CD14-positive monocyte (primary cell): Measurements from ENCODE around the gene CHN2. TPM values are rescaled to one million over a fixed set of nuclear protein-coding genes. Genes with fewer than 3 reads are reported as not detected.

Experiments
- DNase-seq, 3 donors: peaks; one replicate each; pipeline ENCODE4 v3.0.0-alpha.2; 2011 to 2022
- H2AFZ ChIP-seq: 2 replicates; pipeline ENCODE4 v1.6.0; 2012; ENCODE audit warnings: mild to moderate bottlenecking, low read depth, low read length, inconsistent platforms; ENCODE audit not compliant: insufficient read depth, poor library complexity, severe bottlenecking
- H3K27ac ChIP-seq, 2 donors: 1 replicate in 1 of 2; 2 replicates in 1 of 2; pipeline ENCODE4 v1.5.1; 2012 to 2013; ENCODE audit warnings: low read length in 2 of 2, control low read depth in 1 of 2, inconsistent platforms in 1 of 2, low read depth in 1 of 2, mild to moderate bottlenecking in 1 of 2
- H3K27me3 ChIP-seq, 2 donors: one replicate each; pipeline versions ENCODE4 v1.6.0 to v1.6.1; 2011 to 2013; ENCODE audit warnings: low read length in 2 of 2; ENCODE audit not compliant: control insufficient read depth in 2 of 2, insufficient read depth in 2 of 2
- H3K36me3 ChIP-seq, 2 donors: replicated peaks in 1 of 2; 1 replicate in 1 of 2; 2 replicates in 1 of 2; pipeline versions ENCODE4 v1.5.1 to v1.6.1; 2012 to 2013; ENCODE audit warnings: low read length in 2 of 2, control low read depth in 1 of 2, inconsistent platforms in 1 of 2, mild to moderate bottlenecking in 1 of 2; ENCODE audit not compliant: insufficient read depth in 2 of 2, control insufficient read depth in 1 of 2
- H3K4me1 ChIP-seq, 2 donors: 1 replicate in 1 of 2; 2 replicates in 1 of 2; pipeline versions ENCODE4 v1.5.1 to v1.6.1; 2012 to 2013; ENCODE audit warnings: low read length in 2 of 2, control low read depth in 1 of 2, inconsistent platforms in 1 of 2, mild to moderate bottlenecking in 1 of 2, moderate library complexity in 1 of 2; ENCODE audit not compliant: insufficient read depth in 2 of 2, control insufficient read depth in 1 of 2
- H3K4me2 ChIP-seq: replicated peaks from 2 replicates; pipeline ENCODE3; 2012; ENCODE audit warnings: low read length, moderate library complexity, mild to moderate bottlenecking; ENCODE audit not compliant: poor library complexity, severe bottlenecking; ENCODE audit errors: extremely low read depth
- H3K4me3 ChIP-seq, 3 experiments: fragments of 200-600 bp in 1 of 3; sonication (generic) in 1 of 3; replicated peaks in 1 of 3; 1 replicate in 2 of 3; 2 replicates in 1 of 3; pipeline ENCODE4 v1.5.1; 2011 to 2013; ENCODE audit warnings: low read length in 3 of 3, mild to moderate bottlenecking in 3 of 3, control low read depth in 2 of 3, low read depth in 2 of 3, inconsistent platforms in 1 of 3, moderate library complexity in 1 of 3
- H3K79me2 ChIP-seq: 2 replicates; pipeline ENCODE4 v1.6.0; 2012; ENCODE audit warnings: mild to moderate bottlenecking, control low read depth, inconsistent platforms, low read length, moderate library complexity; ENCODE audit not compliant: insufficient read depth
- H3K9ac ChIP-seq: 2 replicates; pipeline ENCODE4 v1.6.0; 2017; ENCODE audit warnings: low read length, mild to moderate bottlenecking; ENCODE audit not compliant: insufficient read depth, poor library complexity, severe bottlenecking
- H3K9me3 ChIP-seq, 2 donors: replicated peaks in 1 of 2; 1 replicate in 1 of 2; 2 replicates in 1 of 2; pipeline versions ENCODE4 v1.5.1 to v1.6.1; 2012 to 2013; ENCODE audit warnings: low read length in 2 of 2, control low read depth in 1 of 2; ENCODE audit not compliant: control insufficient read depth in 1 of 2, insufficient read depth in 1 of 2
- H4K20me1 ChIP-seq: 2 replicates; pipeline ENCODE4 v1.6.0; 2012; ENCODE audit warnings: mild to moderate bottlenecking, low read length, control low read depth, moderate library complexity; ENCODE audit not compliant: insufficient read depth
- H3K27ac Mint-ChIP-seq, 7 donors: one replicate each; pipeline ENCODE4 v1.8.0; 2020; ENCODE audit warnings: mild to moderate bottlenecking in 7 of 7, mixed read lengths in 7 of 7, moderate library complexity in 6 of 7, inconsistent platforms in 2 of 7
- H3K27me3 Mint-ChIP-seq, 3 donors: one replicate each; pipeline ENCODE4 v1.8.0; 2021 to 2022; ENCODE audit warnings: low read depth in 3 of 3, mild to moderate bottlenecking in 3 of 3, mixed read lengths in 3 of 3, moderate library complexity in 3 of 3, inconsistent platforms in 1 of 3
- H3K36me3 Mint-ChIP-seq, 2 donors: one replicate each; pipeline ENCODE4 v1.8.0; 2020; ENCODE audit warnings: mixed read lengths in 2 of 2, inconsistent platforms in 1 of 2, mild to moderate bottlenecking in 1 of 2
- H3K4me1 Mint-ChIP-seq: one replicate; pipeline ENCODE4 v1.8.0; 2020; ENCODE audit warnings: mild to moderate bottlenecking, mixed read lengths
- H3K4me3 Mint-ChIP-seq, 2 donors: one replicate each; pipeline ENCODE4 v1.8.0; 2020; ENCODE audit warnings: mild to moderate bottlenecking in 2 of 2, mixed read lengths in 2 of 2, moderate library complexity in 1 of 2
- H3K9me3 Mint-ChIP-seq, 7 donors: one replicate each; pipeline ENCODE4 v1.8.0; 2020 to 2022; ENCODE audit warnings: mixed read lengths in 7 of 7, mild to moderate bottlenecking in 6 of 7, moderate library complexity in 6 of 7, inconsistent platforms in 2 of 7
- CTCF ChIP-seq: fragments of 200-600 bp; IDR thresholded peaks from one replicate; pipeline ENCODE4 v1.8.0; 2022; ENCODE audit warnings: antibody characterized with exemption, mild to moderate bottlenecking
- WGBS: methylation state at CpG from one replicate; pipeline ENCODE4 v1.1.5; 2013; ENCODE audit warnings: missing lambda C conversion rate; ENCODE audit not compliant: insufficient coverage; 5-methylcytosine and 5-hydroxymethylcytosine counted together
- intact Hi-C, 2 donors: fragments of 100-400 bp; cut with micrococcal nuclease; formaldehyde crosslinking; loops; one replicate each; pipeline versions ENCODE4 v1.15.0 to v1.15.1; 2023
- polyA plus RNA-seq, 3 donors: library from polyadenylated mRNA; depleted of rRNA in 1 of 3; unstranded in 2 of 3; stranded (reverse) in 1 of 3; fragments of 300-500 nt in 2 of 3; fragments of >200 nt in 1 of 3; fragmentation: Illumina TruSeq in 2 of 3; gene quantifications; 1 replicate in 2 of 3; 2 replicates in 1 of 3; pipeline ENCODE4 v1.2.3, GENCODE V29; 2012 to 2021

Gene CHN2
- polyA plus RNA-seq, 3 donors, result 26.6 to 66.5 (median 44.8) TPM

GRCh38 chr7:29329686-29330085 lies 135.1 kb downstream of the CHN2 start:
- H3K36me3 Mint-ChIP-seq, result peaks cover 30% of the 10 kb centered on the region in 2 donors
- H3K4me2 ChIP-seq, result peak overlapping the region; percentile 20
- no peaks in the 10 kb centered on the region for H3K9me3 ChIP-seq
- no peak overlapping the region for H3K9ac ChIP-seq
- DNase-seq, result no peak
- H3K4me1 Mint-ChIP-seq, result peaks cover 56% of the 10 kb centered on the region
- no peak overlapping the region for H3K27ac ChIP-seq
- no peak for TF ChIP-seq CTCF
- H3K4me1 ChIP-seq, result peaks cover 36% of the 10 kb centered on the region in 2 donors
- peak overlapping the region in 2 of 7 donors; percentile 1 to 50 for H3K27ac Mint-ChIP-seq
- H3K4me3 ChIP-seq, result peak overlapping the region in 1 of 3 experiments; percentile 24
- no peaks in the 10 kb centered on the region for H3K79me2 ChIP-seq
- peaks cover 3 to 9% (median 6%) of the 10 kb centered on the region in 3 donors for H3K27me3 Mint-ChIP-seq
- H3K36me3 ChIP-seq, result no peaks in the 10 kb centered on the region
- H3K4me3 Mint-ChIP-seq, result no peak overlapping the region
- no peak overlapping the region for H2AFZ ChIP-seq
- WGBS, result no CpG with 5 or more reads among the region's 3 CpGs
- peaks cover 56% of the 10 kb centered on the region for H4K20me1 ChIP-seq
- H3K27me3 ChIP-seq, result no peaks in the 10 kb centered on the region
- H3K9me3 Mint-ChIP-seq, result peaks cover 0 to 4% (median 0%) of the 10 kb centered on the region in 7 donors
- intact Hi-C loops, result loop anchor here in 1 of 2 donors (10.0 kb wide), 1 partner anchor 135 kb away; the partner anchor contains the start of gene CHN2

- Histone ChIP-seq H3K36me3 (no peaks in the 10 kb centered on the region), H3K9me3 (no peaks in the 10 kb centered on the region), H4K20me1 (peaks cover 53% of the 10 kb centered on the region), H3K4me2 (no peak overlapping the region), H3K4me1 (peaks cover 36% of the 10 kb centered on the region in 2 donors), H3K9ac (no peak overlapping the region), H3K79me2 (no peaks in the 10 kb centered on the region), H3K27ac (no peak overlapping the region), H3K4me3 (no peak overlapping the region), H2AFZ (no peak overlapping the region), H3K27me3 (no peaks in the 10 kb centered on the region)
- H3K9me3 Mint-ChIP-seq, result peaks cover 0 to 4% (median 0%) of the 10 kb centered on the region in 7 donors
- no CpG with 5 or more reads among the region's 5 CpGs for WGBS
- peak overlapping the region in 1 of 7 donors; percentile 52 for H3K27ac Mint-ChIP-seq
- peaks cover 55% of the 10 kb centered on the region for H3K4me1 Mint-ChIP-seq
- H3K27me3 Mint-ChIP-seq, result peaks cover 3 to 9% (median 6%) of the 10 kb centered on the region in 3 donors
- H3K36me3 Mint-ChIP-seq, result peaks cover 27 to 28% of the 10 kb centered on the region in 2 donors
- intact Hi-C loops, result loop anchor here in 1 of 2 donors (10.0 kb wide), 1 partner anchor 135 kb away; the partner anchor contains the start of gene CHN2
- TF ChIP-seq CTCF, result no peak
- no peak overlapping the region for H3K4me3 Mint-ChIP-seq
- no peak for DNase-seq
Observed at GRCh38 chr7:29330136-29330535, 135.6 kb downstream of the CHN2 start.
